Liver (tissue), 9 donors: Measurements from ENCODE around the gene CA9. TPM values are rescaled to one million over a fixed set of nuclear protein-coding genes. Genes with fewer than 3 reads are reported as not detected.

Source experiments
- DNase-seq: peaks from one replicate; pipeline ENCODE4 v3.0.0-alpha.2; 2017; ENCODE audit warnings: low spot score
- H3K27ac ChIP-seq, 2 donors: one replicate each; pipeline ENCODE4 v1.7.0; 2013; ENCODE audit warnings: inconsistent platforms in 2 of 2, low read length in 2 of 2, control low read depth in 1 of 2, low read depth in 1 of 2, mild to moderate bottlenecking in 1 of 2
- H3K27me3 ChIP-seq, 4 donors: one replicate each; pipeline versions ENCODE4 v1.6.1 to v1.7.0; 2013; ENCODE audit warnings: low read length in 3 of 4, inconsistent platforms in 1 of 4, mild to moderate bottlenecking in 1 of 4, moderate library complexity in 1 of 4; ENCODE audit not compliant: control insufficient read depth in 4 of 4, insufficient read depth in 4 of 4
- H3K36me3 ChIP-seq, 4 donors: one replicate each; pipeline versions ENCODE4 v1.6.1 to v1.7.0; 2013; ENCODE audit warnings: low read length in 3 of 4, mild to moderate bottlenecking in 3 of 4, low read depth in 1 of 4, moderate library complexity in 1 of 4; ENCODE audit not compliant: control insufficient read depth in 4 of 4, insufficient read depth in 3 of 4
- H3K4me1 ChIP-seq, 4 donors: one replicate each; pipeline versions ENCODE4 v1.6.1 to v1.7.0; 2013; ENCODE audit warnings: low read length in 3 of 4, mild to moderate bottlenecking in 3 of 4, moderate library complexity in 1 of 4; ENCODE audit not compliant: control insufficient read depth in 4 of 4, insufficient read depth in 4 of 4
- H3K4me3 ChIP-seq, 3 donors: one replicate each; pipeline versions ENCODE4 v1.6.1 to v1.7.0; 2013; ENCODE audit warnings: low read length in 3 of 3, control low read depth in 1 of 3, low read depth in 1 of 3, mild to moderate bottlenecking in 1 of 3
- H3K9ac ChIP-seq, 2 donors: one replicate each; pipeline ENCODE4 v1.7.0; 2013; ENCODE audit warnings: low read length in 2 of 2, mild to moderate bottlenecking in 2 of 2, moderate library complexity in 2 of 2, control low read depth in 1 of 2, low read depth in 1 of 2
- H3K9me3 ChIP-seq, 4 donors: one replicate each; pipeline versions ENCODE4 v1.6.1 to v1.7.0; 2013; ENCODE audit warnings: low read length in 3 of 4; ENCODE audit not compliant: control insufficient read depth in 4 of 4
- CTCF ChIP-seq: fragments of 150-350 bp; IDR thresholded peaks from 2 replicates; pipeline ENCODE4 v1.5.1; 2017; ENCODE audit warnings: improper control_type of control experiment, low read depth, low read length; ENCODE audit not compliant: missing input control
- EGR1 ChIP-seq, 2 donors: IDR thresholded peaks; 2 replicates each; pipeline ENCODE4 v1.6.1; 2016 to 2018; ENCODE audit warnings: antibody characterized with exemption in 2 of 2, low read depth in 2 of 2
- FOXA1 ChIP-seq: IDR thresholded peaks from 2 replicates; pipeline ENCODE4 v1.6.1; 2016; ENCODE audit warnings: antibody characterized with exemption
- FOXA2 ChIP-seq: IDR thresholded peaks from 2 replicates; pipeline ENCODE4 v1.6.1; 2016; ENCODE audit warnings: antibody characterized with exemption
- GABPA ChIP-seq, 2 donors: IDR thresholded peaks in 1 of 2; conservative IDR thresholded peaks in 1 of 2; 2 replicates each; pipeline ENCODE4 v1.6.1; 2016; ENCODE audit warnings: antibody characterized with exemption in 2 of 2, mild to moderate bottlenecking in 1 of 2, moderate library complexity in 1 of 2
- HNF4A ChIP-seq, 2 donors: conservative IDR thresholded peaks; 2 replicates each; pipeline ENCODE4 v1.6.1; 2016; ENCODE audit warnings: antibody characterized with exemption in 2 of 2, mild to moderate bottlenecking in 2 of 2
- HNF4G ChIP-seq: IDR thresholded peaks from 2 replicates; pipeline ENCODE4 v1.6.1; 2016; ENCODE audit warnings: antibody characterized with exemption
- JUND ChIP-seq, 2 donors: IDR thresholded peaks; 2 replicates each; pipeline ENCODE4 v1.6.1; 2016; ENCODE audit warnings: antibody characterized with exemption in 2 of 2
- MAX ChIP-seq: IDR thresholded peaks from 2 replicates; pipeline ENCODE4 v1.6.1; 2016; ENCODE audit warnings: antibody characterized with exemption
- NR2F2 ChIP-seq: IDR thresholded peaks from 2 replicates; pipeline ENCODE4 v1.6.1; 2016; ENCODE audit warnings: antibody characterized with exemption
- RAD21 ChIP-seq, 2 donors: IDR thresholded peaks; 2 replicates each; pipeline ENCODE4 v1.6.1; 2016; ENCODE audit warnings: antibody characterized with exemption in 2 of 2, mild to moderate bottlenecking in 2 of 2
- RXRA ChIP-seq, 2 donors: IDR thresholded peaks; 2 replicates each; pipeline ENCODE4 v1.6.1; 2017 to 2018; ENCODE audit warnings: antibody characterized with exemption in 2 of 2, mild to moderate bottlenecking in 1 of 2
- SP1 ChIP-seq: IDR thresholded peaks from 2 replicates; pipeline ENCODE4 v1.6.1; 2018; ENCODE audit warnings: antibody characterized with exemption, mild to moderate bottlenecking
- TAF1 ChIP-seq: conservative IDR thresholded peaks from 2 replicates; pipeline ENCODE4 v1.6.1; 2016; ENCODE audit warnings: antibody characterized with exemption, mild to moderate bottlenecking
- YY1 ChIP-seq: IDR thresholded peaks from 2 replicates; pipeline ENCODE4 v1.6.1; 2016; ENCODE audit warnings: antibody characterized with exemption, mild to moderate bottlenecking
- ZBTB33 ChIP-seq: IDR thresholded peaks from 2 replicates; pipeline ENCODE4 v1.6.1; 2016; ENCODE audit warnings: antibody characterized with exemption
- WGBS: extraction: QIAGEN DNeasy Blood & Tissue Kit; methylation state at CpG from one replicate; pipeline ENCODE4 v1.1.7; 2013; 5-methylcytosine and 5-hydroxymethylcytosine counted together
- polyA plus RNA-seq, 2 donors: library from polyadenylated mRNA; stranded (reverse) in 1 of 2; unstranded in 1 of 2; fragments of 200-250 nt in 1 of 2; fragments of >200 nt in 1 of 2; fragmentation: Nextera tagmentation in 1 of 2; extraction: Ambion mirVana in 1 of 2; gene quantifications; one replicate each; pipeline versions ENCODE4 v1.2.1 to v1.2.3, GENCODE V29; 2013 to 2015
- total RNA-seq, 2 donors: library from RNA; depleted of rRNA; stranded (reverse); fragments of >200 nt; gene quantifications; one replicate each; pipeline ENCODE4 v1.2.3, GENCODE V29; 2014
- TF ChIP-seq, protein P1 (sequence below): IDR thresholded peaks from 2 replicates; pipeline ENCODE4 v1.6.1; 2016; ENCODE audit warnings: antibody characterized with exemption
- TF ChIP-seq, protein P2 (sequence below): IDR thresholded peaks from 2 replicates; pipeline ENCODE4 v1.6.1; 2016; ENCODE audit warnings: antibody characterized with exemption, mild to moderate bottlenecking
- donor health status: healthy.
- donor health status: healthy.
- donor health status: healthy.
- donor health status: healthy.
- donor health status: healthy.

CA9 gene
- total and polyA plus RNA-seq, 4 donors = 0.47 to 2.2 (median 0.80) TPM

DNA sequence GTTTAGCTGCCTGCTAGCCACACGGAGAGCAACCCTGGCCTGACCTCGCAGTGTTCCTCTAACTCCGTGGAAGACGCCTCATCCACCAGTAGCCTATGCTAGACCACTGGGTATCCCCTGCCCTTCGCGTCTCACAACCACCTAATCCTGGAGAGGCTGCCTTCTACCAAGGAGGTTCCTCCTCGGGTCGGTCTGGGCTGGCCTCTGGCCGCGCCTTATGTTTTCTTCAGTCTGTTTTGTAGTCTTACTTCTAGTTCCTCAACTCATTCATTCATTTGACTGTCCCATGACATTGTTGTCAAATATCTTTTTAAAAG lies 17.6 kb downstream of the CA9 start (continued):
- TF ChIP-seq HNF4A (conservative IDR thresholded peaks at IDR 0.05) = no peak

DNA sequence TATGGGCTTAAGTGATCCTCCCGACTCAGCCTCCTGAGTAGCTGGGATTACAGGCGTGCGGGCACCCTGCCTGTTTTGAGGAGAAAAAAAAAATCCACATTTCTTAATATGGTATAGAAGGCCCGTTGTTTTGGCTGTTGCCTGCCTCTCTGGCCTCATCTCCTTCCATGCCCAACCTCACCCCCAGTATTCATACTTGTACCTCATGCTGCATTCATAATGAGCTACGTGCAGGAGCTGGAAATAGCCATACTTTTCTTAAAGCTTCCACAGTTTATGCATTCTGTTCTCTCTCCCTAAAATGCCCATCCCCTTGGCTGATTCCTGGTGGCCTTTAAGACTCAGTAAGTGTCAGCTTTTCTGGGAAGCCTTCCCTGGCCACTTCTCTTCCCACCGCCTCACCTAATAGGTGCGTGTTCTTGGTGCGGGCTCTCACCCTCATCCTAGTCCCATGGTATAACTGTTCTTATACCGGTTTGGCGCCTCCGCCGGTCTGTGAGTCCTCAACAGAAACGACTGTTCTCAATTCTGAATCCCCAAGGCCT lies 18.1 kb downstream of the CA9 start:
- no peak for TF ChIP-seq JUND (IDR thresholded peaks at IDR 0.05)
- no peak for TF ChIP-seq HNF4A (conservative IDR thresholded peaks at IDR 0.05)
- peaks cover 0 to 10% (median 5%) of the 10 kb centered on the region in 4 donors for H3K4me1 ChIP-seq
- no peak for DNase-seq
- H3K9ac ChIP-seq = no peak overlapping the region
- H3K9me3 ChIP-seq = no peaks in the 10 kb centered on the region
- no peak overlapping the region for H3K4me3 ChIP-seq
- WGBS = 89% methylated on average over 13 of the region's 13 CpGs
- H3K27ac ChIP-seq = no peak overlapping the region
- H3K36me3 ChIP-seq = peaks cover 0 to 9% (median 5%) of the 10 kb centered on the region in 4 donors
- no peaks in the 10 kb centered on the region for H3K27me3 ChIP-seq

- Histone ChIP-seq H3K27me3 (no peaks in the 10 kb centered on the region), H3K4me1 (peaks cover 0 to 4% (median 3%) of the 10 kb centered on the region in 4 donors), H3K4me3 (no peak overlapping the region), H3K36me3 (peaks cover 24 to 49% (median 40%) of the 10 kb centered on the region in 4 donors), H3K9me3 (no peaks in the 10 kb centered on the region), H3K27ac (no peak overlapping the region), H3K9ac (no peak overlapping the region)
- WGBS = 92% methylated on average over 3 of the region's 3 CpGs
- no peak for DNase-seq
- no peak for TF ChIP-seq FOXA1
- TF ChIP-seq ZBTB33 = no peak
- no peak for TF ChIP-seq GABPA (IDR thresholded peaks at IDR 0.05 in 1 of 2, conservative IDR thresholded peaks at IDR 0.05 in 1 of 2)
- TF ChIP-seq CTCF = no peak
- TF ChIP-seq, protein P1, sequence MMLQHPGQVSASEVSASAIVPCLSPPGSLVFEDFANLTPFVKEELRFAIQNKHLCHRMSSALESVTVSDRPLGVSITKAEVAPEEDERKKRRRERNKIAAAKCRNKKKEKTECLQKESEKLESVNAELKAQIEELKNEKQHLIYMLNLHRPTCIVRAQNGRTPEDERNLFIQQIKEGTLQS = no peak
- no peak for TF ChIP-seq RAD21 (IDR thresholded peaks at IDR 0.05)
- no peak for TF ChIP-seq NR2F2
- no peak for TF ChIP-seq TAF1
- TF ChIP-seq, protein P2, sequence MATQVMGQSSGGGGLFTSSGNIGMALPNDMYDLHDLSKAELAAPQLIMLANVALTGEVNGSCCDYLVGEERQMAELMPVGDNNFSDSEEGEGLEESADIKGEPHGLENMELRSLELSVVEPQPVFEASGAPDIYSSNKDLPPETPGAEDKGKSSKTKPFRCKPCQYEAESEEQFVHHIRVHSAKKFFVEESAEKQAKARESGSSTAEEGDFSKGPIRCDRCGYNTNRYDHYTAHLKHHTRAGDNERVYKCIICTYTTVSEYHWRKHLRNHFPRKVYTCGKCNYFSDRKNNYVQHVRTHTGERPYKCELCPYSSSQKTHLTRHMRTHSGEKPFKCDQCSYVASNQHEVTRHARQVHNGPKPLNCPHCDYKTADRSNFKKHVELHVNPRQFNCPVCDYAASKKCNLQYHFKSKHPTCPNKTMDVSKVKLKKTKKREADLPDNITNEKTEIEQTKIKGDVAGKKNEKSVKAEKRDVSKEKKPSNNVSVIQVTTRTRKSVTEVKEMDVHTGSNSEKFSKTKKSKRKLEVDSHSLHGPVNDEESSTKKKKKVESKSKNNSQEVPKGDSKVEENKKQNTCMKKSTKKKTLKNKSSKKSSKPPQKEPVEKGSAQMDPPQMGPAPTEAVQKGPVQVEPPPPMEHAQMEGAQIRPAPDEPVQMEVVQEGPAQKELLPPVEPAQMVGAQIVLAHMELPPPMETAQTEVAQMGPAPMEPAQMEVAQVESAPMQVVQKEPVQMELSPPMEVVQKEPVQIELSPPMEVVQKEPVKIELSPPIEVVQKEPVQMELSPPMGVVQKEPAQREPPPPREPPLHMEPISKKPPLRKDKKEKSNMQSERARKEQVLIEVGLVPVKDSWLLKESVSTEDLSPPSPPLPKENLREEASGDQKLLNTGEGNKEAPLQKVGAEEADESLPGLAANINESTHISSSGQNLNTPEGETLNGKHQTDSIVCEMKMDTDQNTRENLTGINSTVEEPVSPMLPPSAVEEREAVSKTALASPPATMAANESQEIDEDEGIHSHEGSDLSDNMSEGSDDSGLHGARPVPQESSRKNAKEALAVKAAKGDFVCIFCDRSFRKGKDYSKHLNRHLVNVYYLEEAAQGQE = no peak
- TF ChIP-seq MAX = no peak
- no peak for TF ChIP-seq YY1
- no peak for TF ChIP-seq HNF4G
- no peak for TF ChIP-seq RXRA (IDR thresholded peaks at IDR 0.05)
- no peak for TF ChIP-seq HNF4A (conservative IDR thresholded peaks at IDR 0.05)
- TF ChIP-seq JUND (IDR thresholded peaks at IDR 0.05) = no peak
- no peak for TF ChIP-seq FOXA2
- TF ChIP-seq SP1 = no peak
- no peak for TF ChIP-seq EGR1 (IDR thresholded peaks at IDR 0.05; ENCODE audit: low read depth in 2 of 2)
Measured at GRCh38 chr9:35695943-35696401, 22.2 kb downstream of the CA9 start.
